DMS 273 treated with DMSO at 0.1 percent for 48 hours (cell line): ENCODE results near the gene TMEM178A.
"Not testable (repeated sequence)": the region's sequence is repeated elsewhere in the genome, so short reads cannot be mapped to it uniquely, and the experiment has no call there.

Experiments
- DNase-seq: peaks from one replicate; lab custom pipeline; 2025; lab: John Stamatoyannopoulos, UW

The TMEM178A gene

DNA sequence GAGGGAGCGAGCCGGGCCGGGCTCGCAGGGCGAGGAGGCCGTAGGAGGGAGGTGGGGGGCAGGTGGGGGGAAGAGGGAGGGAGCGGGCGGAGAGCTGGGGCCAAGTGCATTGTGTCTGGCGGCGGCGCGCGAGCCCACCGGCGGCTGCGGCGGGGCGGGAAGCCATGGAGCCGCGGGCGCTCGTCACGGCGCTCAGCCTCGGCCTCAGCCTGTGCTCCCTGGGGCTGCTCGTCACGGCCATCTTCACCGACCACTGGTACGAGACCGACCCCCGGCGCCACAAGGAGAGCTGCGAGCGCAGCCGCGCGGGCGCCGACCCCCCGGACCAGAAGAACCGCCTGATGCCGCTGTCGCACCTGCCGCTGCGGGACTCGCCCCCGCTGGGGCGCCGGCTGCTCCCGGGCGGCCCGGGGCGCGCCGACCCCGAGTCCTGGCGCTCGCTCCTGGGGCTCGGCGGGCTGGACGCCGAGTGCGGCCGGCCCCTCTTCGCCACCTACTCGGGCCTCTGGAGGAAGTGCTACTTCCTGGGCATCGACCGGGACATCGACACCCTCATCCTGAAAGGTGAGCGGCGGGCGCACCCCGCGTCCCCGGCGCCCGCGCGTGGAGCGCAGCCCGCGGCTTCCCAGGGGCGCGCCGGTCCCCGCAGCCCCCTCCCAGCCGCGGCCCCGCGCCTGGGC is at the start of gene TMEM178A:
TSS of gene TMEM178A (plus strand) at position 107 of the 680 bp plus-strand sequence. CDS start at position 165, 58 bp downstream.
- no peak for DNase-seq

DNA sequence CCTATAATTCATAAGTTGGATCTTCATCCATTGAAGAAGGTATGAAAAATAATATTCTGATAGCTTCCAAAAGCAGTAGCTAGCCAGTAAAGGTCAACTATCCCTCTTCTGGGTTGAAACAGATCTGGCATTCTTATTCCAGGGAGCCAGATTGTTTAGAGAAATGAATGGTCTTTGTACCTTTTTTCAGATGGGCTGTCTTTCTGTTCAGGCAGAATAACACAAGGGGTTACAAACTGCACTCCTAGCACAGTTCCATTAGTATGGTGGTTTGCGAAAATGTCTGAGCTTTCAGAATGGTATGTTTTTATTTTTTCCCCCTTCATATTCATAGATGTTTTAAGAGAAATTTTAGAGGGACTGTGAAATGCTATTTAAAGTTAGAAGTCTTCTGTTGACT is 47.5 kb upstream of the TMEM178A start:
- no peak for DNase-seq

DNA sequence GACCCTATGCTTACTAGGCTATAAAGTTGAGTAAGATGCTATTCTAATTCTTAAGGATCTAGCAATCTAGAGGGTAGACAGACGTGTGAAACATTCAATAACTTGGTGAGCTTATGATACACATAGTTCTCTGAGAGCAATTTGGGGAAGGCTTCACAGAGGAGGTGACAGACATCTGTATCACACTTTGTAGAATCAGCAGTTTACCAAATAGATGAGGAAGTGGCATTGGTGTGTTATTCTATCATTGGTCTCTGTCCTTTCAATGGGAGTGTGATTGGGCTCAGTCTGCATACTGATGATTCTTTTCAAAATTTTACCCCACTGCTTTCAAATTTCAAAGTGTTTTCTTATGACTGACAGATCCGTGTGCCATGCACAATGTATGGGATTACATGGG is 47.0 kb upstream of the TMEM178A start:
- no peak for DNase-seq

DNA sequence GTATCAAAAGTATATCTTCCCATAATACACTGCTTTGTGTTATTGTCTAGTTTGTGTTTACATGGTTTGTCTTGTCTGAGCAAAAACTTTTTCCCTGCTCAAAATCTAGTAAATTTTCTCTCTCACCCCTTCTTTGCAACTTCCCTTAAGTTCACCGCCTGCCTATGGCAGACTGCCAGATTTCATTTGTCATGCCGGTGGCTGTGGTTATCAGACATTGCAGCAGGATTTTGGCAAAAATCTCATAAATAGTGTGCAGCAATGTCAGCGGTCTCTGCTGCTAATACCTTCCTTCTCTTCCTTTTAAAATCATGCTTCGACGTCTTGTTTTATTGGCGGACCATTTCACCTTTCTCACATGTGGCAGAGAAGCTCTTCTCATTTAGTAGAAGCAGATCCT is 45.6 kb upstream of the TMEM178A start:
- DNase-seq, result no peak

DNA sequence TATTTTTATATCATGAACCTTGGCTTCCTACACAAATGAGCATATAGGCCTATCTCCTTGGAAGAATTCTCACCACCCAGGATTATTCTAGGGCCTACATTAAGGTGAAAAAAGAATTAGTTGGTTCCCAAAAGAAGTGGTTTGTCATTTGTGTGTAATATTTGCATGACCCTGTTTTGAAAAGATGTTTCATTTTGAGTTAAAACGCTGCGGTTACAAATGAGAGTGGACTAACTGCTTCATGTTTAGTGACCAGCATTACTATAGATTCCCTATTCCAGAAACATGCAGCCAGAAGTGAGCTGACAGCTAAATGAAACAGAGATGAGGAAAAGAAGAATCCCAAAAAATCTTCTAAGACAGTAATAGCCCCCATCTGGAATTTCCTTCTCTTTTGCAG is 44.1 kb upstream of the TMEM178A start:
- DNase-seq, result no peak

DNA sequence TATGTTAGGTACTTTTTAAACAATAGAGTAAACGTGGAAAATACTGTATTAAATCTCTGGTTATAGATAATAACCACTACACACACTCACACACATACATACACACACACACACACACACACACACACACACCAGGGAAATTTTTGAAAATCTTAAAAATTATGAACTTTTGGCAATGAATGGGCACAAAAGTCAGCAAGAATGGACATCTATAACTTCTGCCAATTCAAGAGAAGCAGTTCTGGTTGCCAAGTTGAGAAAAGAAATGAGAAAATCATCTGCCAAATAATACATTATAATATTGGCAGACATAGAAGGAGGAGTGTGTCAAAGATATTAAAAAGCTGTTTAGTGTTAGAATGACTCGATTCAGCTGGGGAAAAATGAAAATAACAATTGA is 42.9 kb upstream of the TMEM178A start:
- no peak for DNase-seq

DNA sequence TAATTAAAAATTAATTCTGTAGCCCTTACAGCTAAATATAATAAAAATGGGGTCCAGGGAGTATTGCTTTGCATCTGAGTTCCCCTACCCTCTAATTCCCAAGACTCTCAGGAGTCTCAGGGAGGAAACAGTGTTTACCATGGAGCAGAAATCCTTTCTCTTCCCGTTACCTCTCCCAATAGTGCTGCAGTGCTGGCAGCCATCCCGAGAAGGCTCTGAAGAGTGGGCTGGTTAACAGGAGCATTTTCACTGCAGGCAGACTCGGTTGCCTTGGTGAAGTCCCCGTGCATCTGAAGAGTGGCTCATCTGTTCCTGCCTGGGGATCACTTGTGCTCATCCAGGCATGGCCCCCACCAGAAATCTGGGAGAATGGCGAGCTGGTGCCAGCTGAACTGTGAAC is 41.8 kb upstream of the TMEM178A start:
- no peak for DNase-seq

DNA sequence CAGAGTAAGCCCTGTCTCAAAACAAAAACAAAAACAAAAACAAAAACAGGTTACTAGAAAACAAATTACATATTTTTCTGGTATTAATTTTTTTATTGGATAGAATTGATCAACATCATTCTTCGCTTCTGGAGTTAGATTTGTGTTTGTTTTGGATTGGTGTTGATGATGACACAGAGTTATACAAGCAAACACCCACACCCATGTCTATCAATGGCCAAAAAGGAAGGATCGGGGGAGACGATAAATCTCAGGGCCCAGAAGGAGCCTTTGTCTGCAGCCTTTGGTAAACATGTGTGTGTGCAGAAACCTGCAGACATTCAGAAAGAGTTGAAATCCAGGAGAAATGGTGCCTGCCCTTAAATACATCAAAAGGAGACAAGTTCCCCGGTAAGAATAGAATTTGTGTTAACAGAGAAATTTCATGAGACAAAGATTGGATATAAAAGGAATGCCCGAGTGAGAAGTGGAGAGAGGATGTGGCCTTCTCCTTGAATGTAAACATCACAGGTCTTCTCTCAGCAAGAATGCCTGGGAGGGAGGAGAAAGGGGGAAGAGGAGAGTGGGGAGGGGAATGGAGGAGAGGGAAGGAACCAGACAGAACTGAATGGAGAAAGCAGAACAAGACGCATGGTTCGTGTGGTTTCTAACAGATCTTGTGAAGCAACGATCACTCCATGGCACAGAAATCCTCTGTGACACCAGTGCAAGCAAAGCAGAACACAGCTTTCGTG is 40.4 kb upstream of the TMEM178A start:
- DNase-seq, result no peak

DNA sequence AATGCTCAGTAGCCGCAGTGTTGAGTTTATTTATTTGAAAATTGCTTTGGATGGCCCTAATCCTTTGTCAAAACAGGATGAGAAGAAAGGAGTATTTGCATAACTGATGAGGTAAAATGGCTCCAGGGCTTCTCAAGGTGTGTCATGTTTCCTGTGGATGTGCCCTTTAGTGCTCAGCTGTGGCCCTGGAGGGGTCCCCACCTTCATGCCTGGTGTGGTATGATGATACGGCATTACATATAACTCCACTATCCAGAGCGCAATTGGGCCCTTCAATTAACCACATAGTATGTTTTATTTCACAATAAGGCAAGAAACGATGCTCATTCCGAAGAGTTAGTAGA is 39.8 kb upstream of the TMEM178A start:
- no peak for DNase-seq

DNA sequence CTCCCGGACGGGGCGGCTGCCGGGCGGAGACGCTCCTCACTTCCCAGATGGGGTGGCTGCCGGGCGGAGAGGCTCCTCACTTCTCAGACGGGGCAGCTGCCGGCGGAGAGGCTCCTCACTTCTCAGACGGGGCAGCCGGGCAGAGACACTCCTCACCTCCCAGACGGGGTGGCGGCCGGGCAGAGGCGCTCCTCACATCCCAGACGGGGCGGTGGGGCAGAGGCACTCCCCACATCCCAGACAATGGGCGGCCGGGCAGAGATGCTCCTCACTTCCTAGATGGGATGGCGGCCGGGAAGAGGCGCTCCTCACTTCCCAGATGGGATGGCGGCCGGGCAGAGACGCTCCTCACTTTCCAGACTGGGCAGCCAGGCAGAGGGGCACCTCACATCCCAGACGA is 37.4 kb upstream of the TMEM178A start:
- not testable (repeated sequence) for DNase-seq

DNA sequence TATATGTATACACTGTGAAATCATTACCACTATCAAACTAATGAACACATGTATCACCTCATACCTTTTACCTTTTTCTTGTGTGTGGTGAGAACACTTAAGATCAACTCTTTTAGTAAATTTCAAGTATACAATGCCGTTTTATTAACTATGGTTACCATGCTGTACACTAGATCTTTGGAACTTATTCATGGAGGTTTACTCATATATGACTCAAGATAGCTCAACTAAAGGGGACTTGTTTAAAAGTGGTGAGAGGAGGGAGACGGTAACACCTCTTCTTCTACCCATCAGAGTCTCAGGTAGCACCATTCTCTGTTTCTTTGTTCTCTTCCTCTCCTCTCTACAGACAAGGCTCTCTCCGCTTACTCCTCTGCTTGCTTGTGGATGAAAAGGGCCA is 36.1 kb upstream of the TMEM178A start:
- DNase-seq, result no peak

DNA sequence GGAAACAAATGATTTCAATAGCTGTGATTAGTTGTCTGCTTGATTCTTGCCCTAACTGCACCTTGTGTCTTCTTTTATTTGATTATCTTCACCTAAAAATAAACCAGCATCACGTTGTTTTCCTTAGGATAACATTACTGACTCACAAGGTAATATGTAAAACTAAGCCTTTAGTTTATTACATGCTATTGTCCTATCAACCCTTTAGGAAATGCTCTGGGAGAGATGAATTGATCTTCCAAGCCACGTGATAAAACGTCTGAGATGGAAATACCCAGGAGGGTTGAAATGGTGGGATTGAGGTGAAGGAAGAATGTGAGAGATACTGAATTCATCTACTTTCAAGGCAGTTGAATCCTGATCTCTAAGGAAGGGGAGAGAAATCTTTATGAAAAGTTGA is 34.5 kb upstream of the TMEM178A start:
- no peak for DNase-seq

DNA sequence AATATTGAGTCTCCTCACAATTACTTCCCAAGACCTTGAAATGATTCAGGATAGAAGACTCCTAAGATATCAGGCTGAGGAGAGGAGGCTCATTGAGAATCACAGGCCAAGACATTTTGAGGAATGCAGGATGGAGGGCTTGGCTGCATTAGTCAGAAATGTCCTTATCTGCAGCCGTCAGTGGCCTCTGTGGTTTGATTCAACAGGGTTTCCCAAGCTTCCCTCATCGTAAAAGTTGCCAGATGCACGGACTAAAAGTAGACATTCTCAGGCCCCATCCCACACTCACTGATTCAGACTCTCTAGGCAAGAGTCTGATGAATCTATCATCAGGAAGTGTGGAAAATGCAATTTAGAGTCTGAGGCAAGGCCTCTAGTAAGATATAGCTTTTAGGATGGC is 34.0 kb upstream of the TMEM178A start:
- DNase-seq, result no peak

DNA sequence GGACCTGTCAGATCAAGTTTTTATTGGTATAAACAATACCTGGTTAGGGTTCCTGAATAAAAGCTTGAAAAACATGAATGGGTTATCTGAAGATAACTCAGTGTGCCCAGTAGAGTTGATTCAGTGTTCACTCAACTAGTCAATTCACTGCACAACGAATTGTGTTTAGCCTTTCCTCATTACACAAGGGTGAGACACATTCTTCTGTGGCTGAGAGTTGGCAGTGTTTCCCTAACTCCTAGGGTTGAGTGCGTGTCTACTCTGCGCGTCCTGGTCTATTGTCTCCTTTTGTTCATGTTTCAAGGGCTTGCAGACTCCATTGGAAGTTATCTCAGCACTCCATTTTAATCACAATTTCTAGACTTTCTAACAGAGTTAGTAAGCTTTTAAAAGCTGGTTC is 32.8 kb upstream of the TMEM178A start:
- no peak for DNase-seq

DNA sequence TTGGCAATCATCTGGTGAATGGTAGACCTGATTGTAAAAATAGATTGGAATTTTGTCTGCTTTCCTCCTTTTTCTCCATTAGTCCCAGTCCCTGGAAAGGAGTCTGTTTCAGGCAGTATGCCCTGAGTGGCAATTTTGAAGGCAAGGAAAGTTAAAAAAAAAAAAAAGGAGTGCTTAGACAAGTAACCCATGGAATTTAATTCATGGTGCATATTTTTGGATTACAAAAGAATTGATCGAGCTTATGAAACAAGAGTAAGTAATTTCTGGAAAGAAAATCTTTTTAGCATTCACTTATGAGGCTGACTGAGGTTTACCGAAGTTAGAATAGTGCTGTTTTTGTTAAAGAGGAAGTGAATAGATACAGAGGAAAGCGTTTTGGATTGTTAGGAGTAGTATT is 29.4 kb upstream of the TMEM178A start:
- DNase-seq, result no peak

DNA sequence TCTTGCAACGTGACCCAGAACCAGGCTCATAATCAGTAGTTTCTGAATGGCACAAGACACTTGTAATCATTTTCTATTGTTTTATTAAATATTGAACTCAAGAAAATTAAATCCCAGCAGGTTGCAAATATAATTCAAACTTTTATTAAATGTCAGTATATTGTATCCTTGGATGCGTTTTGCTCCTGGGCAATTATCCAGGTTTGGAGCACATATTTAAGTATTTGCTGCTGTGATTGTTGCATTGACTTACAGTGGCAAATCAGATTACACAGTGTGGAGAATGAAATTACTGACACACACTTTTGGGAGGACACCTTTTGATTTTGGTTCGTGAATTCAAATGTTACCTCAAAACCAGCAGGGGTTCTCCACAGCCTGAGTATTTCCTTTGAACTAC is 27.1 kb upstream of the TMEM178A start:
- DNase-seq, result no peak

DNA sequence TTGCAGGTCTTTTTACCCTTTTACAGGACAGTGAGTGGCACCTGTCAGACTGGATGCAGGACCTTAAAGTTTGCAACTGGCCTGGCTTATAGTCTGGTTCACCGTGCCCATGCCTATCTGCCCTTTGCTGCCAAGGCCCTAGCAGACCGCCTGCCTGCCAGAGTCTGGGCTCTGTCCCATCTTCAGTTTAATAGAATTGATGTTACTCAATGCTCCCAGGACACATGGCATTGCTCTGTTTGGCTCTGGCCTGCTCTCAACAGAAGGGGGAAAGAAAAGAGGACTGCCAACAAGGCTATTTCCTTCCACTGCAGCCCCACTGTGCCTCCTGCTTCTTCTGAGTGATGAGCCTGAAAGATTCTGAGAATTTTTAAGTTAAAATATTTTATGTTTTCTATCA is 25.6 kb upstream of the TMEM178A start:
- no peak for DNase-seq

DNA sequence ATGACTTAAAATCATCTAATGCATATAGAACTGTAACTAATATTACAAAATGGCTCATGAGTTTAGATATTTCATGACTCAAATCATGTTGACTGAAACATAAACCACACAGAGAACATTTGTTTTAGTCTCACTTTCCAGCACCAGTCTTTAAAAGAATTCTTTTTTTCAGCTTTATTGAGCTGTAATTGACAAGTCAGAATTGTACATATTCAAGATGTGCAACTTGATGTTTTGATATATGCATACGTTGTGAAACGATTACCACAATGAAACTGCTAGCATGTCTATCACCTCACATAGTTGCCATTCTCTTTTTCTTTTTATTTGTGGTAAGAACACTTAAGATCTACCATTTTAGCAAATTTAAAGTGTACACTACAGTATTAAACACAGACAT is 25.0 kb upstream of the TMEM178A start:
- no peak for DNase-seq

DNA sequence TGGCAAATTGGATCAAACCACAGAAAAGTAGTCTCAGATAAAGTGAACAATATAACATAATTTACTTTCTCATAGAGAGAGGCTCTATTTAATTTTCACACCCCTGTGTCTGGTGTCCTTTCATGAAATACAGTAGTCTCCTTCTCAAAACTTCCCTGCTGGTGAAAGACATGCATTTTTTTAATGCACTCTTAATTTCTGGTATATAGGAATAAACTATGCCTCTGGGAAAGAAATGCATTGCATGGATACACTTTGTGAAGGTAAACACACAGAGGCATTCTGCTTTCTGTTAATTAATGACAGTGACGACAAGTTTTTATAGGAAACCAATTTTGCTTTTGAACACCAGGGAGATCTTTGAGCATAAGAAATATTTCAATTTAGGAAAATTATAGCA is 24.1 kb upstream of the TMEM178A start:
- no peak for DNase-seq

DNA sequence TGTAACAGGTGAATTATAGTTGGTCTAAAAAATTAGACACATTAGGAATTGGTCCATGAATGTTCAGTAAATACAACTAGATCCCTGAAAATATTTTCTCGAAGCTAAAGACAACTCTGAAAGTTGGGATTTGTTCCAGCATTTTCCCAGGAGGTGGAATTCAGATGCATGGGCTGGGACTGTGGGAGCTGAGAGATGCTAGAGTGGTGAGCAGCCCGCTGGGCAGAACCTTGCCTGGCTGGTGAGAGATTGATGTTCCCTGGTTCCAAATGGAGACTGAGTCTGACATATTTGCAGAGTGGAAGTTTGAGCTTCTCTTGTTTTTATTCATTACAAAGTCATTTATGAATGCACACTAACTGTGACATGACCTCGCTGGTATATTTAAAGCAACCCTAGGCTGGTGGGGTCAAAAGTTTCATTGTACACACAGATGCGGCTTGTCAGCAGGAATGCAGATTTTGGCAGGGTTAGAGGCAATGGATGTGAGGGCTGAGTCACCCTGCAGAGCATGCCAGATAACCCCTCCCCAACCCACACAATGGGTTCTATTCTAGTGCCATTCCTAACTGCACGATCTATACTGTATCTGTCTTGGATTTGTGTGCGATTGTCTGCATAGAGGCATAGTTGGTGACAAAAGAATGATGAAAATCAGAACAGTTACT is 23.5 kb upstream of the TMEM178A start:
- no peak for DNase-seq

DNA sequence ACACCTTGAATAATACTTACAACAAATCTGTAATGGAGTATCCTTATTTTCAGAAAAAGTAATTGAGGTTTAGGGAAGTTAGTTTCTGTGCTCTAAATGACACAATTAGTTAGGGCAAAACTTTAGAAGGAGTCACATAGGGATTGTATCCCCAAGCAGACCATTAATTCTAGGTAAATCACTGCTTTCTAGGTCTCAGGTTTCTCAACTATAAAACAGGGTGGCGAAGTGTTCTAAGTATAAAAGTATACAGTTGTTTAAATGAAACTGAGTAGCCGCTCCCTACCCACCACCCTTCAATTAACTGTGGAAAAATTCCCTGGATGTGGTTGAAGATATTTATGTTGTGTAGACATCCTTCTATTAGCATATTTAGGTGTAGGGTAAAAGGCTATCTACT is 19.9 kb upstream of the TMEM178A start:
- no peak for DNase-seq

DNA sequence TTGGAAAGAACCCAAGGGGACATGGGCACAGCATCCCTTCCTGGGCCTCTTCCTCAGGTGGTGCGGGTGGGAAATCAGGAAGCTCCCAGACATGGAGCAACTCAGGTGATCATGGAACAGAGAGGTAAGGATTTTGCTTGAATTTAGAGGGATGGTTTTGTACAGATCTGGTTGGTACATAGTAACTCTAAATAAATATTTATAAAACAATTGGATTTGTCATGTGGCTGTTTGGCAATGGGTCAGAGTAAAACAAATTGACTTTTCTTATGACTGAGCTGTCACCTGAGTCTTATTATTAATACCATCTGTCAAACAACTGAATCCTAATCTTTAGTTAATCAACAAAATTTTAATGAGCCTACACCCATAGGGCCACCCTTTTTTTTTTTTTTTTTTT is 19.4 kb upstream of the TMEM178A start:
- DNase-seq, result no peak

DNA sequence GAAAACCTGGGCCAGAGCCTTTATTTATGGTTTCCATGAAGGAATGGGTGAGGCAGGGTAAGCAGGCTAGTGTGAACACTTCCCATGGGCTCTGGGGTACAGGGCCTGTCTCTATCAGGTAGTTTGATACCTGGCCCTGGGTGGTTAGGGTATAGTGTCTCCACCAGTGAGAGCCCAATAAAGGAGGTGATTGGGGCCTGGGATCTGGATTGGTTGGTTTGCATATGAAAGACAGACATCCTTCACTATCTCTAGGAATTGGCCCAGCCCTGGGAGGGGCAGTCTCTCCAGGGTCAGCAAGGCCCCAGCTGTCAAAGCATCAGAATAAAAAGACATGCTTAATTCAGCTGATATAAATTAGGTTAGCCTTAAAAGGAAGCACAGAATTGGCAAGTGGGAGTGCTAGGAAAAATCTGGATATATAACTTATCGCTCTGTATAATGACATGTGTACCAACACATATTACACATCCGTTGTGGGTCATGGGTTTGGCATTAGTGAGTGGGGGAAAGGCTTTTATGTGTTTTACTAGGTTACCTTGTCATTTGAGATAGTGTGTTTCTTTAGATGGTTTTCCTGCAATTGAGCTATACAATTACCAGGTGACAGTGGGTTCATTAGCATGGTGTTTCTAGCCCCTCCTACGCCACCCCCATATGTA is 18.5 kb upstream of the TMEM178A start:
- no peak for DNase-seq
